ENCODE data around the gene PON2. TPM values are rescaled to one million over a fixed set of nuclear protein-coding genes. Genes with fewer than 3 reads are reported as not detected.

PON2 gene
- total RNA-seq, 1 experiment from 2014 or later, result 213 TPM

Other genes starting within 250 kb of the PON2 start
- not detected in 2 replicates for gene PON1, start 110.5 kb downstream of the PON2 start, total RNA-seq (2014; rRNA removed; shearing (Covaris generic))
- 0.49 TPM in 1 of 2 replicates, not detected in the other for gene PON3, start 38.7 kb downstream of the PON2 start, total RNA-seq (2014; rRNA removed; shearing (Covaris generic))
- not detected in 2 replicates for gene ASB4, start 50.9 kb upstream of the PON2 start, total RNA-seq (2014; rRNA removed; shearing (Covaris generic))
- gene PDK4, start 161.5 kb upstream of the PON2 start, total RNA-seq (2014; rRNA removed; shearing (Covaris generic)), result 0.30 and 1.1 TPM in 2 replicates

Data from M059J (cell line).